NCI-H2081 (cell line): ENCODE data around the gene IFIT1B.
"Not testable (repeated sequence)": the region's sequence is repeated elsewhere in the genome, so short reads cannot be mapped to it uniquely, and the experiment has no call there.

Source experiments
- DNase-seq, 2 experiments: peaks; one replicate each; lab custom pipeline; 2025; lab: John Stamatoyannopoulos, UW

Gene IFIT1B

GRCh38 chr10:89348481-89348880 is 29.4 kb upstream of the IFIT1B start:
- DNase-seq = no peak

- no peak for DNase-seq
These were observed 28.9 kb upstream of the IFIT1B start for GRCh38 chr10:89348975-89349374.

- not testable (repeated sequence) for DNase-seq
These were observed 27.1 kb upstream of the IFIT1B start for GRCh38 chr10:89350631-89351315.

GRCh38 chr10:89351412-89351779 is 26.5 kb upstream of the IFIT1B start:
- DNase-seq = no peak

- DNase-seq = no peak
These were observed 25.9 kb upstream of the IFIT1B start for GRCh38 chr10:89351780-89352597.

- no peak for DNase-seq
These were observed 25.1 kb upstream of the IFIT1B start for GRCh38 chr10:89352802-89353201.

GRCh38 chr10:89355394-89355931 is 22.4 kb upstream of the IFIT1B start:
- DNase-seq = no peak

- DNase-seq = no peak
These were observed 20.8 kb upstream of the IFIT1B start for GRCh38 chr10:89357096-89357495.

- DNase-seq = no peak
These were observed 19.9 kb upstream of the IFIT1B start for GRCh38 chr10:89357975-89358374.

- DNase-seq = no peak
These were observed 17.7 kb upstream of the IFIT1B start for GRCh38 chr10:89360157-89360556.

- DNase-seq = no peak
These were observed 14.9 kb upstream of the IFIT1B start for GRCh38 chr10:89362929-89363328.

- no peak for DNase-seq
These were observed 14.0 kb upstream of the IFIT1B start for GRCh38 chr10:89363729-89364442.

GRCh38 chr10:89364531-89364930 is 13.3 kb upstream of the IFIT1B start:
- DNase-seq = no peak

GRCh38 chr10:89367529-89367928 is 10.3 kb upstream of the IFIT1B start:
- DNase-seq = peak; percentile 19 to 57

GRCh38 chr10:89368129-89368528 is 9.7 kb upstream of the IFIT1B start:
- no peak for DNase-seq

- DNase-seq = no peak
These were observed 8.4 kb upstream of the IFIT1B start for GRCh38 chr10:89369156-89370105.

GRCh38 chr10:89371079-89371478 is 6.8 kb upstream of the IFIT1B start:
- no peak for DNase-seq

GRCh38 chr10:89371987-89372386 is 5.9 kb upstream of the IFIT1B start:
- no peak for DNase-seq

GRCh38 chr10:89373916-89374711 is 3.7 kb upstream of the IFIT1B start:
- peak in 1 of 2 experiments; percentile 48 for DNase-seq

- DNase-seq = no peak
These were observed 3.1 kb upstream of the IFIT1B start for GRCh38 chr10:89374713-89375141.

GRCh38 chr10:89379103-89379502 is 1.2 kb downstream of the IFIT1B start:
- DNase-seq = no peak
